Psoas muscle (tissue), 8 donors: Measurements from ENCODE around the gene PSMA6. TPM values are rescaled to one million over a fixed set of nuclear protein-coding genes. Genes with fewer than 3 reads are reported as not detected.

Source experiments
- ATAC-seq, 4 donors: fragments of 200-7000 bp; cut with Tn5 transposase; one replicate each; pipeline ENCODE4 v1.9.1; 2020; ENCODE audit warnings: moderate library complexity in 3 of 4, mild to moderate bottlenecking in 2 of 4
- DNase-seq, 2 donors: peaks; one replicate each; pipeline ENCODE4 v3.0.0-alpha.2; 2020
- H3K27ac ChIP-seq: fragments of 200-600 bp; one replicate; pipeline ENCODE4 v1.8.0; 2022
- H3K27me3 ChIP-seq, 3 donors: fragments of 200-600 bp in 1 of 3; one replicate each; pipeline versions ENCODE4 v1.6.1 to v1.8.0; 2013 to 2022; ENCODE audit warnings: low read length in 2 of 3, mild to moderate bottlenecking in 2 of 3, moderate library complexity in 1 of 3; ENCODE audit not compliant: insufficient read depth in 3 of 3
- H3K36me3 ChIP-seq, 2 donors: fragments of 200-600 bp in 1 of 2; one replicate each; pipeline versions ENCODE4 v1.6.1 to v1.8.0; 2013 to 2022; ENCODE audit warnings: low read depth in 1 of 2, mild to moderate bottlenecking in 1 of 2, moderate library complexity in 1 of 2; ENCODE audit not compliant: insufficient read depth in 1 of 2
- H3K4me1 ChIP-seq: fragments of 200-600 bp; one replicate; pipeline ENCODE4 v1.8.0; 2022
- H3K4me3 ChIP-seq: fragments of 200-600 bp; one replicate; pipeline ENCODE4 v1.8.0; 2022; ENCODE audit warnings: mild to moderate bottlenecking
- H3K9me3 ChIP-seq: fragments of 200-600 bp; one replicate; pipeline ENCODE4 v1.8.0; 2022
- WGBS, 3 donors: extraction: QIAGEN DNeasy Blood & Tissue Kit; methylation state at CpG; one replicate each; pipeline versions ENCODE4 v1.1.6 to v1.1.7; 2013; 5-methylcytosine and 5-hydroxymethylcytosine counted together
- intact Hi-C, 2 donors: fragments of 100-400 bp; cut with DNase I; formaldehyde crosslinking; loops; one replicate each; pipeline versions ENCODE4 v1.11.0 to v1.14.2; 2022
- polyA plus RNA-seq, 3 donors: library from polyadenylated mRNA; stranded (reverse); fragments of 200-250 nt; gene quantifications; one replicate each; pipeline ENCODE4 v1.2.3, GENCODE V29; 2013
- total RNA-seq, 4 donors: library from RNA; stranded (reverse); fragmentation: NEBNext Ultra II Directional in 2 of 4; extraction: Animal tissue kit (Norgen Biotek cat#: 25700) in 2 of 4; gene quantifications; one replicate each; pipeline versions ENCODE4 v1.2.1 to v1.2.4, GENCODE V29; 2021 to 2023
- TF ChIP-seq, protein P1 (sequence below): fragments of 200-600 bp; IDR thresholded peaks from one replicate; pipeline ENCODE4 v1.8.0; 2022; ENCODE audit warnings: antibody characterized with exemption
- donor health status: healthy with polysubstance abuse.
- donor health status: DM: no; HTN: no; CAD: no; lungs with moderate emphysema.
- donor health status: Bipolar disorder and iron deficiency.
- donor health status: healthy.
- donor health status: DM: yes; HTN: yes; CAD: no.
- donor health status: DM: no; HTN: no; CAD: no.
- donor health status: DM: no; HTN: no; CAD: no.
- donor health status: DM: yes; HTN: yes; CAD: no.

The PSMA6 gene
- total and polyA plus RNA-seq, 7 donors, result 176 to 653 (median 276) TPM

DNA sequence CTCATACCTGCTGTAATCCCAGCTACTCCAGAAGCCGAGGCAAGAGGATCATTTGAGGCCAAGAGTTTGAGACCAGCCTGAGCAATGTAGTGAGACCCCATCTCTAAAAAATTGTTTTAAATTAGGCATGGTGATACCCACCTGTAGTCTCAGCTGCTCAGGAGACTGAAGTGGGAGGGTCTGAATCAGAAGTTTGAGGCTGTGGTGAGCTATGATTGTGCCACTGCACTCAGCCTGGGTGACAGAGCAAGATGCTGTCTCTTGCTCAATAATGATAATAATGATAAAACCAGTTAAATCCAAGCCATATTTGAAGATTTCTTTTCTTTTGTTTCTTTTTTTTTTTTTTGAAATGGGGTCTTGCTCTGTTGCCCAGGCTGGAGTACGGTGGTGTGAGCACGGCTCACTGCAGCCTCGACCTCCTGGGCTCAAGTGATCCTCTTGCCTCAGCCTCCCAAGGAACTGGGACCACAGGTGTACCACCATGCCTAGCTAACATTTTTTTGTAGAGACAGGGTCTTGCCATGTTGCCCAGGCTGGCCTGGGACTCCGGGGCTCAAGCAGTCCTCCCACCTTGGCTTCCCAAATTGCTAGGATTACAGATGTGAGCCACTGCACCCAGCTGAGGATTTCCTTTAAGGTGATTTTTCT is 12.8 kb downstream of the PSMA6 start:
- TF ChIP-seq, protein P1, sequence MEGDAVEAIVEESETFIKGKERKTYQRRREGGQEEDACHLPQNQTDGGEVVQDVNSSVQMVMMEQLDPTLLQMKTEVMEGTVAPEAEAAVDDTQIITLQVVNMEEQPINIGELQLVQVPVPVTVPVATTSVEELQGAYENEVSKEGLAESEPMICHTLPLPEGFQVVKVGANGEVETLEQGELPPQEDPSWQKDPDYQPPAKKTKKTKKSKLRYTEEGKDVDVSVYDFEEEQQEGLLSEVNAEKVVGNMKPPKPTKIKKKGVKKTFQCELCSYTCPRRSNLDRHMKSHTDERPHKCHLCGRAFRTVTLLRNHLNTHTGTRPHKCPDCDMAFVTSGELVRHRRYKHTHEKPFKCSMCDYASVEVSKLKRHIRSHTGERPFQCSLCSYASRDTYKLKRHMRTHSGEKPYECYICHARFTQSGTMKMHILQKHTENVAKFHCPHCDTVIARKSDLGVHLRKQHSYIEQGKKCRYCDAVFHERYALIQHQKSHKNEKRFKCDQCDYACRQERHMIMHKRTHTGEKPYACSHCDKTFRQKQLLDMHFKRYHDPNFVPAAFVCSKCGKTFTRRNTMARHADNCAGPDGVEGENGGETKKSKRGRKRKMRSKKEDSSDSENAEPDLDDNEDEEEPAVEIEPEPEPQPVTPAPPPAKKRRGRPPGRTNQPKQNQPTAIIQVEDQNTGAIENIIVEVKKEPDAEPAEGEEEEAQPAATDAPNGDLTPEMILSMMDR, result no peak
- intact Hi-C loops, result loop anchor here (5.0 kb wide), 1 partner anchor 32 kb away; no protein-coding TSS in a partner anchor
- DNase-seq (no peak), ATAC-seq (no peak)
- H3K9me3 ChIP-seq, result no peaks in the 10 kb centered on the region
- H3K27me3 ChIP-seq, result no peaks in the 10 kb centered on the region
- H3K27ac ChIP-seq, result no peak overlapping the region
- H3K4me1 ChIP-seq, result peaks cover 25% of the 10 kb centered on the region
- H3K4me3 ChIP-seq, result no peak overlapping the region
- WGBS, 3 donors, result 89 to 97% (median 93%) methylated on average over 5 of the region's 5 CpGs
- peaks cover 8 to 27% of the 10 kb centered on the region in 2 donors for H3K36me3 ChIP-seq

DNA sequence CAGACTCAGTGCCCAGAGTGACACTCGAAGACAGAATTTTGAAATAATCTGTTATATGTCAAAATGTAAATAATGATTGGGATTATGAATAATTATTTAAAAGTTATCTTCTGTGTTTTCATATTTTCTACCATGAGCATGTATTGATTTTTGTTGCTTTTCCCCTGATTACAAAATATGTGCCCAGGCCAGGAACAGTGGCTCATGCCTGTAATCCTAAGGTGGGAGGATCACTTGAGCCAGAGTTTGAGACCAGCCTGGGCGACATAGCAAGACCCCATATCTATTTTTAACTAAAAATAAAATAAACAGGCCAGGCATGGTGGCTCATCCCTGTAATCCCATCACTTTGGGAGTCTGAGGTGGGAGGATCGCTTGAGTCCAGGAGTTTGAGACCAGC is 13.5 kb downstream of the PSMA6 start:
- Histone ChIP-seq H3K27ac (no peak overlapping the region), H3K4me1 (peaks cover 18% of the 10 kb centered on the region), H3K36me3 (peaks cover 8 to 34% of the 10 kb centered on the region in 2 donors), H3K9me3 (no peaks in the 10 kb centered on the region), H3K27me3 (no peaks in the 10 kb centered on the region), H3K4me3 (no peak overlapping the region)
- DNase-seq (no peak), ATAC-seq (no peak)
- 71 to 92% (median 83%) methylated on average over 3 of the region's 3 CpGs for WGBS, 3 donors
- TF ChIP-seq, protein P1, result no peak
- intact Hi-C loops, result no loop called here

DNA sequence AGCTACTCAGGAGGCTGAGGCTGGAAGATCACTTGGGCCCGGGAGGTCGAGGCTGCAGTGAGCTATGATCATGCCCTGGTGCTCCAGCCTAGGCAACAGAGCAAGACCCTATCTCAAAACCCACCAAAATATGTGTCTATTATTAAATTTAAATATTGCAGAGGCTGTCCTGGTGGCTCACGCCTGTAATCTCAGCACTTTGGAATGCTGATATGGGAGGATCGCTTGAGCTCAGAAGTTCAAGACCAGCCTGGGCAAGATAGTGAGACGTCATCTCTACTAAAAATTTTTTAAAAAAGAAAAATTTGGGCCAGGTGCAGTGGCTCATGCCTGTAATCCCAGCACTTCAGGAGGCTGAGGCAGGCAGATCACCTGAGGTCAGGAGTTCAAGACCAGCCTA is 13.9 kb downstream of the PSMA6 start:
- no peaks in the 10 kb centered on the region for H3K27me3 ChIP-seq
- ATAC-seq, result no peak
- 89 to 98% (median 95%) methylated on average over 5 of the region's 5 CpGs for WGBS, 3 donors
- intact Hi-C loops, result no loop called here
- H3K27ac ChIP-seq, result no peak overlapping the region
- TF ChIP-seq, protein P1, result no peak
- no peak overlapping the region for H3K4me3 ChIP-seq
- no peaks in the 10 kb centered on the region for H3K9me3 ChIP-seq
- peaks cover 13% of the 10 kb centered on the region for H3K4me1 ChIP-seq
- H3K36me3 ChIP-seq, result peaks cover 8 to 39% of the 10 kb centered on the region in 2 donors
- DNase-seq, result no peak

DNA sequence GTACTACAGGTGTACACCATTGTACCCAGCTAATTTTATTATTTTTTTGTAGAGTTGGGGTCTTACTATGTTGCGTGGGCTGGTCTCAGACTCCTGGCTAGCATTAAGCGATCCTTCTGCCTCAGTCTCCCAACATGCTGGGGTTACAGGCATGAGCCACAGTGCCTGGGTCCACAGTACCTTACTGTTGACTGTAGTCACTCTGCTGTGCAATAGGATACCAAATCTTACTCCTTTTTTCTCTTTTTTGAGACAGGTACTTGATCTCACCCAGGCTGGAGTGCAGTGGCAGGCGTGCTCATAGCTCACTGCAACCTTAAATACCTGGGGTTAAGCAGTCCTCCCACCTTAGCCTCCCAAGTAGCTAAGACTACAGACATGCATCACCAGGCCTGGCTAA is 25.6 kb downstream of the PSMA6 start:
- H3K36me3 ChIP-seq, result peaks cover 7 to 68% of the 10 kb centered on the region in 2 donors
- WGBS, 3 donors, result 95 to 100% (median 95%) methylated on average over 3 of the region's 3 CpGs

More for the DNA sequence above, 25.6 kb downstream of the PSMA6 start:
- no peaks in the 10 kb centered on the region for H3K4me1 ChIP-seq
- intact Hi-C loops, result no loop called here
- ATAC-seq, result no peak
- no peaks in the 10 kb centered on the region for H3K9me3 ChIP-seq
- DNase-seq, result no peak
- no peaks in the 10 kb centered on the region for H3K27me3 ChIP-seq
- TF ChIP-seq, protein P1, result no peak
- no peak overlapping the region for H3K27ac ChIP-seq
- no peak overlapping the region for H3K4me3 ChIP-seq
